Osteoblast (primary cell): Measurements from ENCODE around the gene DMD. TPM values are rescaled to one million over a fixed set of nuclear protein-coding genes. Genes with fewer than 3 reads are reported as not detected.
"Not testable (repeated sequence)": the region's sequence is repeated elsewhere in the genome, so short reads cannot be mapped to it uniquely, and the experiment has no call there.

Experiments used
- DNase-seq: peaks from one replicate; pipeline ENCODE4 v3.0.0; 2011; ENCODE audit warnings: low spot score, mixed read lengths; ENCODE audit not compliant: insufficient read length; ENCODE audit errors: missing footprints
- H2AFZ ChIP-seq: 2 replicates; pipeline ENCODE4 v1.6.0; 2011; ENCODE audit warnings: mild to moderate bottlenecking, low read length
- H3K27ac ChIP-seq: 2 replicates; pipeline ENCODE4 v1.5.1; 2011; ENCODE audit warnings: mild to moderate bottlenecking, low read depth, low read length, moderate library complexity
- H3K27me3 ChIP-seq: 2 replicates; pipeline ENCODE4 v1.6.0; 2012; ENCODE audit warnings: mild to moderate bottlenecking, control low read depth, inconsistent platforms, low read length, moderate library complexity; ENCODE audit not compliant: insufficient read depth
- H3K36me3 ChIP-seq: 2 replicates; pipeline ENCODE4 v1.5.1; 2011; ENCODE audit warnings: mild to moderate bottlenecking, low read length, control low read depth, moderate library complexity; ENCODE audit not compliant: insufficient read depth
- H3K4me1 ChIP-seq: 2 replicates; pipeline ENCODE4 v1.5.1; 2011; ENCODE audit warnings: mild to moderate bottlenecking, low read length, control low read depth, moderate library complexity; ENCODE audit not compliant: insufficient read depth
- H3K4me2 ChIP-seq: 2 replicates; pipeline ENCODE4 v1.6.0; 2011; ENCODE audit warnings: mild to moderate bottlenecking, low read length; ENCODE audit not compliant: insufficient read depth
- H3K4me3 ChIP-seq: fragments of 200-600 bp; sonication (generic); 3 replicates; pipeline ENCODE4 v1.5.1; 2012; ENCODE audit warnings: mild to moderate bottlenecking, low read length, inconsistent platforms; ENCODE audit not compliant: insufficient read depth
- H3K79me2 ChIP-seq: 2 replicates; pipeline ENCODE4 v1.6.0; 2012; ENCODE audit warnings: mild to moderate bottlenecking, low read length, control low read depth, inconsistent platforms; ENCODE audit not compliant: insufficient read depth
- H3K9me3 ChIP-seq: 2 replicates; pipeline ENCODE4 v1.5.1; 2011; ENCODE audit warnings: low read depth, low read length, control low read depth
- H4K20me1 ChIP-seq: 2 replicates; pipeline ENCODE4 v1.6.0; 2012; ENCODE audit warnings: mild to moderate bottlenecking, low read length, control low read depth; ENCODE audit not compliant: insufficient read depth
- total RNA-seq: library from RNA; depleted of rRNA; stranded (reverse); fragments of >200 nt; gene quantifications from 2 replicates; pipeline ENCODE4 v1.2.3, GENCODE V29; 2012
- TF ChIP-seq, protein P1 (sequence below): IDR thresholded peaks from 2 replicates; pipeline ENCODE4 v1.5.1; 2011; ENCODE audit warnings: mild to moderate bottlenecking, low read depth, low read length, moderate library complexity; ENCODE audit errors: extremely low read depth

The DMD gene
- total RNA-seq, 1 donor: 12.7 TPM

DNA sequence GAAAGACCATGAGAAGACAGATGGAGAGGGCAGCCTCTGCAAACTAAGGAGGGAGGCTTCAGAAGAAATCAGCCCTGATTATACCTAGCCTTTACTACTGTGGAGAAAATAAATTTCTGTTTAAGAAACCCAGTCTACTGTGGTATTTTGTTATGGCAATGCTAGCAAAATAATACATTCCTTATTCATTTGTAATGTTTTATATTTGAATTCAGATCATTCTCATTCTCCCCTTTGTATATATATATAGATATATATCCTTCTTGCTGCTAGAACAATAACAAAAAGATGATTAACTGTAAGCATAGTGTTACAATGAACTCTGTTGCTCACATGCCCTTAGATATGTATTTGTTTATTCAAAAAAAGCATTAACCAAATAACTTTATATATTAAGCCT, 22.5 kb downstream of the DMD start:
- Histone ChIP-seq H3K79me2 (no peaks in the 10 kb centered on the region), H3K27me3 (no peaks in the 10 kb centered on the region), H3K9me3 (peaks cover 3% of the 10 kb centered on the region), H3K4me2 (no peak overlapping the region), H3K27ac (no peak overlapping the region), H4K20me1 (no peaks in the 10 kb centered on the region), H2AFZ (no peak overlapping the region), H3K4me1 (no peaks in the 10 kb centered on the region), H3K4me3 (no peak overlapping the region), H3K36me3 (no peaks in the 10 kb centered on the region)
- TF ChIP-seq, protein P1, sequence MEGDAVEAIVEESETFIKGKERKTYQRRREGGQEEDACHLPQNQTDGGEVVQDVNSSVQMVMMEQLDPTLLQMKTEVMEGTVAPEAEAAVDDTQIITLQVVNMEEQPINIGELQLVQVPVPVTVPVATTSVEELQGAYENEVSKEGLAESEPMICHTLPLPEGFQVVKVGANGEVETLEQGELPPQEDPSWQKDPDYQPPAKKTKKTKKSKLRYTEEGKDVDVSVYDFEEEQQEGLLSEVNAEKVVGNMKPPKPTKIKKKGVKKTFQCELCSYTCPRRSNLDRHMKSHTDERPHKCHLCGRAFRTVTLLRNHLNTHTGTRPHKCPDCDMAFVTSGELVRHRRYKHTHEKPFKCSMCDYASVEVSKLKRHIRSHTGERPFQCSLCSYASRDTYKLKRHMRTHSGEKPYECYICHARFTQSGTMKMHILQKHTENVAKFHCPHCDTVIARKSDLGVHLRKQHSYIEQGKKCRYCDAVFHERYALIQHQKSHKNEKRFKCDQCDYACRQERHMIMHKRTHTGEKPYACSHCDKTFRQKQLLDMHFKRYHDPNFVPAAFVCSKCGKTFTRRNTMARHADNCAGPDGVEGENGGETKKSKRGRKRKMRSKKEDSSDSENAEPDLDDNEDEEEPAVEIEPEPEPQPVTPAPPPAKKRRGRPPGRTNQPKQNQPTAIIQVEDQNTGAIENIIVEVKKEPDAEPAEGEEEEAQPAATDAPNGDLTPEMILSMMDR: no peak
- DNase-seq: no peak

DNA sequence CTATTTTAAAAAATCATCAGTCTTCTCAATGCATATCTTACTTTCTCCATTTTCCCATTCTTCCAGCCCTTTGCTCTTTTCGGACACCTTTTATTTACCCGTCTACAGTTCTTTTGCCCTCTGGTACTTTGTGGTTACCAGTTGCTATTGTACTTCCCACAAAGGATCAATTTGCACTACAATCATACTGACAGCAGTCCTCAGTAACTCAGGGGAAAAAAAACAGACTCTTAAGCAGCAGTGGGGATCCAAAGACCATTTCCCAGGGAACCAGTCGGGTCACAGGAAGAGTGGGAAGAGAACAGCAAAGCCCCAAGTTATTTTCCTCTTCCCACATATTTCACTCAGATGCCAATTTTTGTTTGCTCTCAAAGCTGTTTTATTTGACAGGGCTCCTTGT, 23.1 kb downstream of the DMD start:
- no peak for DNase-seq
- Histone ChIP-seq H4K20me1 (no peaks in the 10 kb centered on the region), H3K4me2 (no peak overlapping the region), H3K4me1 (no peaks in the 10 kb centered on the region), H3K79me2 (no peaks in the 10 kb centered on the region), H3K27me3 (no peaks in the 10 kb centered on the region), H2AFZ (no peak overlapping the region), H3K4me3 (no peak overlapping the region), H3K36me3 (no peaks in the 10 kb centered on the region), H3K9me3 (peaks cover 3% of the 10 kb centered on the region), H3K27ac (no peak overlapping the region)
- TF ChIP-seq, protein P1: no peak

DNA sequence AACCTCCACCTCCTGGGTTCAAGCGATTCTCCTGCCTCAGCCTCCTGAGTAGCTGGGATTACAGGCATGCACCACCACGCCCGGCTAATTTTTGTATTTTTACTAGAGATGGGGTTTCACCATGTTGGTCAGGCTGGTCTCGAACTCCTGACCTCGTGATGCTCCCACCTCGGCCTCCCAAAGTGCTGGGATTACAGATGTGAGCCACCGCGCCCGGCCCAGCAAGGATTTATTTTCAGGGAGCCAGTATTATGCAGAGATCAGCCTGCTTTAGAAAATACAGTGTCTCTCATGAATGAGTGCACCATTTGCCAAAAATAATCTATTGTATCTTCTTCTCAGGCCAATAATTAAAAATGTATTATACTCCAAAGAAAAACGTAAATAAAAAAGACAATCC, 26.5 kb downstream of the DMD start:
- H3K4me3 ChIP-seq, H3K27me3 ChIP-seq, H3K9me3 ChIP-seq, H3K4me1 ChIP-seq, H3K4me2 ChIP-seq, DNase-seq, H4K20me1 ChIP-seq, H2AFZ ChIP-seq, H3K27ac ChIP-seq, H3K36me3 ChIP-seq, H3K79me2 ChIP-seq: not testable (repeated sequence)

DNA sequence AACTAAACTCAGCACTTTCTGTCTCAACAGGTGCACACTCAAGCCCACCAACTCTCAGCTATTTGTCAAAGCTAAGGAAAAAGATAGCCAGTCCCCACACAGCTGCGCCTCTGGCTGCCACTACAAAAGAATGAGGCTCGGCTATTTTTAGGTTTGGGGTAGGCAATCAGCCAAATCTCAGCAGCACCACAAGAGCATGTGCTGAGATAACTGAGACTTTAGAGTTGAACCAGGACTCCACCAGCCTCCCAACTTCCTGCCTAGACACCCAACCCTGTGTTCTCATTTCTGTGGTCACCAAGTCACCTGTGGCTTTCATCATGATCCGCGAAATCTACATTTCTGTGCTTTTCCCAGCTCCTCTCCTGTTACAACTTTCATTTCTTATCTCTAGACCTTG, 28.0 kb downstream of the DMD start:
- Histone ChIP-seq H3K79me2 (no peaks in the 10 kb centered on the region), H4K20me1 (no peaks in the 10 kb centered on the region), H3K4me3 (no peak overlapping the region), H3K27ac (no peak overlapping the region), H3K36me3 (no peaks in the 10 kb centered on the region), H3K9me3 (no peaks in the 10 kb centered on the region), H3K4me2 (no peak overlapping the region), H3K4me1 (no peaks in the 10 kb centered on the region), H3K27me3 (no peaks in the 10 kb centered on the region), H2AFZ (no peak overlapping the region)
- no peak for DNase-seq
- TF ChIP-seq, protein P1: no peak
